ENCODE data around the gene IVNS1ABP. TPM values are rescaled to one million over a fixed set of nuclear protein-coding genes. Genes with fewer than 3 reads are reported as not detected.

Gene IVNS1ABP
- total RNA-seq, 1 experiment from 2014 or later, result 57.9 TPM

- no peaks in the 10 kb centered on the region for H3K9me2 ChIP-seq (ENCODE audit: insufficient read depth)
- no peak overlapping the region for H3K4me3 ChIP-seq (replicated peaks in 1 of 2; ENCODE audit: low read depth in 1 of 2, low read length in 2 of 2)
- H3K9me3 ChIP-seq (ENCODE audit: control insufficient read depth in 1 of 2, insufficient read depth in 1 of 2, low read depth in 1 of 2, low read length in 2 of 2), result no peaks in the 10 kb centered on the region
- ChIA-PET CTCF (no interaction called here), RAD21 (ENCODE audit: low non-redundant PET in 1 of 2, low total read pairs in 2 of 2, uncharacterized antibody in 2 of 2, unreplicated experiment in 2 of 2) (no interaction called here), POLR2A (no interaction called here)
- no peaks in the 10 kb centered on the region for H3K36me3 ChIP-seq (ENCODE audit: control insufficient read depth in 1 of 2, insufficient read depth in 2 of 2, low read length in 2 of 2)
- no peak overlapping the region for H3K27ac ChIP-seq (ENCODE audit: low read depth, low read length)
- TF ChIP-seq POLR2A (IDR thresholded peaks at IDR 0.05; ENCODE audit: borderline replicate concordance, extremely low read depth, insufficient read depth, insufficient read length) (no peak), ZBTB33 (IDR thresholded peaks at IDR 0.05; ENCODE audit: extremely low read depth, insufficient replicate concordance, low read length) (no peak), ZNF274 (IDR thresholded peaks at IDR 0.05; ENCODE audit: low read depth, low read length) (no peak), CEBPB (IDR thresholded peaks at IDR 0.05; ENCODE audit: low read depth) (no peak), FOSL1 (IDR thresholded peaks at IDR 0.05; ENCODE audit: low read depth) (no peak), JUND (IDR thresholded peaks at IDR 0.05) (no peak), EZH2 (IDR thresholded peaks at IDR 0.05) (no peak), ATF3 (IDR thresholded peaks at IDR 0.05) (no peak)
- DNase-seq (ENCODE audit: low read depth, low spot score), result no peak
- intact Hi-C loops (cut with micrococcal nuclease), result no loop called here
- H3K27me3 ChIP-seq (ENCODE audit: insufficient read depth, low read length), result no peaks in the 10 kb centered on the region
- no peak overlapping the region for H3K9ac ChIP-seq (ENCODE audit: low read length)
- no peaks in the 10 kb centered on the region for H4K20me1 ChIP-seq (ENCODE audit: insufficient read depth)
- no peak overlapping the region for H3K4me2 ChIP-seq (ENCODE audit: low read length)
- BruUV-seq (replicated peaks), result no TSS peak
- no peak for ATAC-seq
- H3K79me2 ChIP-seq (ENCODE audit: insufficient read depth, low read length), result no peaks in the 10 kb centered on the region
- no peak overlapping the region for H2AFZ ChIP-seq (ENCODE audit: low read depth, low read length, poor library complexity, severe bottlenecking)
- H3K4me1 ChIP-seq (ENCODE audit: control insufficient read depth in 1 of 2, insufficient read depth in 2 of 2, low read length in 2 of 2), result peaks cover 2 to 7% of the 10 kb centered on the region in 2 experiments; a peak in 3 of 4 replicates
These were observed 54.9 kb downstream of the IVNS1ABP start for GRCh38 chr1:185262151-185262550.

GRCh38 chr1:185260611-185261010 is 56.4 kb downstream of the IVNS1ABP start:
- Histone ChIP-seq H3K36me3 (ENCODE audit: control insufficient read depth in 1 of 2, insufficient read depth in 2 of 2, low read length in 2 of 2) (no peaks in the 10 kb centered on the region), H3K4me3 (replicated peaks in 1 of 2; ENCODE audit: low read depth in 1 of 2, low read length in 2 of 2) (no peak overlapping the region), H3K27me3 (ENCODE audit: insufficient read depth, low read length) (no peaks in the 10 kb centered on the region), H3K9me3 (ENCODE audit: control insufficient read depth in 1 of 2, insufficient read depth in 1 of 2, low read depth in 1 of 2, low read length in 2 of 2) (no peaks in the 10 kb centered on the region), H3K4me2 (ENCODE audit: low read length) (no peak overlapping the region), H3K9ac (ENCODE audit: low read length) (no peak overlapping the region), H3K4me1 (ENCODE audit: control insufficient read depth in 1 of 2, insufficient read depth in 2 of 2, low read length in 2 of 2) (peaks cover 2 to 7% of the 10 kb centered on the region in 2 experiments; a peak in 3 of 4 replicates), H2AFZ (ENCODE audit: low read depth, low read length, poor library complexity, severe bottlenecking) (no peak overlapping the region), H3K9me2 (ENCODE audit: insufficient read depth) (no peaks in the 10 kb centered on the region), H4K20me1 (ENCODE audit: insufficient read depth) (no peaks in the 10 kb centered on the region), H3K79me2 (ENCODE audit: insufficient read depth, low read length) (no peaks in the 10 kb centered on the region), H3K27ac (ENCODE audit: low read depth, low read length) (no peak overlapping the region)
- no peak for DNase-seq (ENCODE audit: low read depth, low spot score)
- no peak for ATAC-seq
- ChIA-PET POLR2A (no interaction called here), CTCF (no interaction called here), RAD21 (ENCODE audit: low non-redundant PET in 1 of 2, low total read pairs in 2 of 2, uncharacterized antibody in 2 of 2, unreplicated experiment in 2 of 2) (no interaction called here)
- TF ChIP-seq ZBTB33 (IDR thresholded peaks at IDR 0.05; ENCODE audit: extremely low read depth, insufficient replicate concordance, low read length) (no peak), SIN3A (IDR thresholded peaks at IDR 0.05; ENCODE audit: low read depth) (no peak), ZNF274 (IDR thresholded peaks at IDR 0.05; ENCODE audit: low read depth, low read length) (no peak), CBX3 (IDR thresholded peaks at IDR 0.05; ENCODE audit: low read depth) (no peak), ATF3 (IDR thresholded peaks at IDR 0.05) (no peak)
- BruUV-seq (replicated peaks), result no TSS peak
- intact Hi-C loops (cut with micrococcal nuclease), result no loop called here

Measured in HCT116 (cell line).